SK-N-DZ (cell line): ENCODE results near the gene HPDL.

ENCODE experiments used
- DNase-seq: peaks from one replicate; pipeline ENCODE4 v3.0.0-alpha.2; 2015; ENCODE audit warnings: low spot score

HPDL gene

DNA sequence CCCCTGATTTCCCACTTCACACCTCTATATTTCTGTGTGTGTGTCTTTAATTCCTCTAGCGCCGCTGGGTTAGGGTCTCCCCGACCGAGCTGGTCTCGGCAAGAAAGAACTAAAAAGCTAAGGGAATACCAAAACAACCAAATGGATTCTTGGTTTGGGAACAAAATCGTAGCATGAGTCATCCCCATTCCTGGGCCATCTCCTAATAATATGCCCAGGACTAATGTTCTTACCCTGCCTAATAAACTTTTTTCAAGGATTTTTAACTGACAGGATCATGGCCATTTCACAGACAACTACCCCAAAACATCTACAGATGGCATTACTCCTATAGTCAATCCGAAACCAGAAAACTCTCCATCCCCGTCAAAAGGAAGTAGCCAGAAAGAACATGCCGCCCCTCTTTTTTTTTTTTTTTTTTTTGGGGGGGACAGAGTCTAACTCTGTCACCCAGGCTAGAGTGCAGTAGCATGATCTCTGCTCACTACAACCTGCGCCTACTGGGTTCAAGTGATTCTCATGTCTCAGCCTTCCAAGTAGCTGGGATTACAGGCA, 4.1 kb upstream of the HPDL start:
- DNase-seq: no peak

DNA sequence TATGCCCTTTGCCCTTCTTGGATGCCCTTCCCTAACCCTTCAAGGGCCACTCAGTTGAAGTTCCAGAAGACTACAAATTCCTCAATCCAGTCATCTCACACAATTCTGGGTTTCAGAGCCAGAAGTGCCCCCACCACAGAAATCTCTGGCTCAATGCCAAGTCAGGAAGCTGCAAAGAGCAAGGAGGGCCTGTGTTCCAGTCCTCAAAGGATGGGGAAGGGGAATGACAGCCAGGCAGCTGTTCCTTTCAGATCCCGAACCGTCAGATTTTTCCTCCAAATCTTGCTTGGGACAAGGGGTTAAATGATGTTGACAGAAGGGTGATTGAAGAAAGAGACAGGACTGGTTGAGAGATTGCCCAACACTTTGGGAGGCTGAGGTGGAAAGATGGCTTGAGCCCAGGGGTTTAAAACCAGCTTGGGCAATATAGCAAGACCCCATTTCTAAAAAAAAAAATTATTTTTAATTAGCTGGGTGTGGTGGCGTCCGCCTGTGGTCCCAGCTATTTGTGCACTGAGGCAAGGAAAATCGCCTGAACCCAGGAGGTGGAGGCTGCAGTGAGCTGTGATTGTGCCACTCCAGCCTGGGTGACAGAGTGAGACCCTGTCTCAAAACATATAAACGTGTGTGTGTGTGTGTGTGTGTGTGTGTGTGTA, 716 bp upstream of the HPDL start:
- DNase-seq: peak; percentile 25

DNA sequence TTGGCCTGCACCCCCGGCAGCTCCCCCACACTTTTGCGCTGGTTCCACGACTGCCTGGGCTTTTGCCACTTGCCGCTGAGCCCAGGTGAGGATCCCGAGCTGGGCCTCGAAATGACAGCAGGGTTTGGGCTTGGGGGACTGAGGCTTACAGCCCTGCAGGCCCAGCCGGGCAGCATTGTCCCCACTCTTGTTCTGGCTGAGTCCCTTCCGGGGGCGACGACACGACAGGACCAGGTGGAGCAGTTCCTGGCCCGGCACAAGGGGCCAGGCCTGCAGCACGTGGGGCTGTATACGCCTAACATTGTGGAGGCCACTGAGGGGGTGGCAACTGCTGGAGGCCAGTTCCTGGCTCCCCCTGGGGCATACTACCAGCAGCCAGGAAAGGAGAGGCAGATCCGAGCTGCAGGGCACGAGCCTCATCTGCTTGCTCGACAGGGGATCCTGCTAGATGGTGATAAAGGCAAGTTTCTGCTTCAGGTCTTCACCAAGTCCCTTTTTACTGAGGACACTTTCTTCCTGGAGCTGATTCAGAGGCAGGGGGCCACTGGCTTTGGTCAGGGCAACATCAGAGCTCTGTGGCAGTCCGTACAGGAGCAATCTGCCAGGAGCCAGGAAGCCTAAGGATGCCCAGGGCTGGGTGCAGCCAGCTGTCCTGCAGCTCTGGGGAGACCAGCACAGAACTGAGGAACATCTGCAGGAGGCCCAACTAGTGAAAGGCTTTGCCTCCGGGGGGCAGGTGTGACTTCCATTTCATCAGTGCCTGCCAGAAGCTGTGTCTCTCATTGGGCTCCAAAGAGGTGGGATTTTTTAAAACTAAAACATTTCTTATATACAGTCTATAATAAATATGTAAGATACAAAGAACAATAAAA, 1.2 kb downstream of the HPDL start:
- DNase-seq: peak; percentile 31

DNA sequence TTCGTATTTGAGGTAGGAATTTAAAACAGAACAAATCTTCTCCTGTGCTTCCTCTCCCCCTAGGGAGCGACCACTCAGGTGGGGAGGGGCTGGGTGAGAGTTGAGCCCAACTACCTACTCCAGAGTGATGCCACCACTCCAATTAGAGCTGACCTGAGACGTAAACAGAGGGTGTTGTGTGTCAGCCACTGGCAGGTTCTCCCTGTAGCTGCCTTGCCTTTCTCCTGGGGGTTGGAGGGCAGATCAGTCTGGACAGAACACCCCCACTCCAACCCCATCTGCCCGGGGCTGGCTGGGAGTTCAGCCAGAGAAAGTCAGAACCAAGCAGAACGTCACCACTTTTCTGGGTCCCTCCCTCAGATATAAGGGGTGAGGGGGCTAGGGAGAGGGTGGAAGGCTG, 2.0 kb downstream of the HPDL start:
- DNase-seq: no peak

DNA sequence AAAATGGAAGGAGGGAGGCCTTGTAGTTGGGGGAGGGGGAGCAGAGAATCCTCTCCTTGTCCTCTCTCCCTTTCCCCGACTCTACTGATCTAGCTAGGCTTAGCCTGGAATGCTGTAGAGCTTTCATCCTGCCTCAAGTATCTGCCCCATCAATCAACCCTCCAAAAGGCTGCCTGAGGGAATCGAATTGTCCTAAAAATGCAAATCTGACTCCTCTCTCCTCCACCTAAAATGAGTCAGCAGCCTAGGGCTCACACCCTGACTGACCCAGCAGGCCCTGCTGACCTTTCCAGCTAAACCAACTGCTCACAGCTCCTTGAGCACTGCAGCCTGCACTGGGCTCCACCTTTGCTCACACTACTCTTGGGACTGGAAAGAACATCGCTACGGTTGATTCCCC, 2.8 kb downstream of the HPDL start:
- DNase-seq: no peak

DNA sequence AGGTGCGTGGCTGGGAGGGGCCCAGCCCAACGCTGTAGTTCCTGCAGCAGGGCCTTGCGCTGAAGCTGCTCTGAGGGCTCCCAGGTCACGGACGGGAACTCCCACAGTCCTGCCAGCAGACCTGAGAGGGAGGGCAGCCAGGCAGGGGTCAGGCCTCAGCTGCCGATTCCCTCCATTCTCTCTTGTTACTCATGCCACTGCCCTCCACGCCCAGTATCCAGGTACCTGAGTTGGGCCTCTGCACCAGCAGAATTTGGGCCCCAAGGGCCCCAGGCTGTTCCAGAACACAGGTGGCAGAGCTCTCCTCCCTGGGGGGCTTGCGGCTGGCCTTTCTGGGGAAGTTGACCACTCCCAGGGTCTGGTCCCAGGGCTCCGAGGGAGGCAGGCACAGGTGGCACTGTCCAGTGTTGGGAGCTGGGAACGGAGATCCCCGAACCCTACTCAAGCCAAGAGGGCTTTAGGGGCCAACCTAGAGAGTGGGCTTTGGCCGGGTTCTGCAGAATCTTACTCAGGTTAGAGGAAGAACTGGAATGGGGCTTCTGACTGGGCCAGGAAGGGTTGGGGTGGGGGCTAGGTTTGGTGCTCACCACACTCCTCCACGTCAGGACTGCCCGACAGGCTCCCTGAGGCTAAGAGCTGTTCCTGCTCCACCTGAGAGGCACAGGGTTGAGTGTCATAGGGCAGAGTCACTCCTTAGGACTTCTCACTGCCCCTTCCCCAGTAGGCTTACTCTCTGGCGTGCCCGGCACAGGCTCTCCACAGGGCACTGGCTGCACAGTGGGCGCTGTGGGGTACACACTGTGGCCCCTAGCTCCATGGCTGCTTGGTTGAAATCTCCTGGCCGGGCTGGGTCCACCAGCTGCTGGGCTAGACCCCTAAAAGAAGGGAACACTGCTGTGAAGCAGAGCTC, 5.0 kb downstream of the HPDL start:
- no peak for DNase-seq

DNA sequence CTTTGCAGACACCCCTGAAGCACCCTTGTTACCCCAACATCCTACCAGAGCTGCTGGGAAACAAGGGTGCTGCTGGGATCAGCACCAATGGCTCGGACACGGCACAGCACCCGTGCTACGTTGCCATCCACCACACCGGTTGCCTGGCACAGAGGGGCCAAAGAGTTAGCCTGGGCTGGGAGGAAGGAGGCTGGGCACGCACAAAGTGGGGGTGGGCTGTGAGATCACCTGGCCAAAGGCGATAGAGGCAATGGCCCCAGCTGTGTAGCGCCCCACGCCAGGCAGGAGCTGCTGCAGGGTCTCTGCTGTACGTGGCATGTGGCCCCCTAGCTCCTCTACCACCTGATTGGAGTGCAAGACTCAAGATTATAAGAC, 5.6 kb downstream of the HPDL start:
- no peak for DNase-seq

DNA sequence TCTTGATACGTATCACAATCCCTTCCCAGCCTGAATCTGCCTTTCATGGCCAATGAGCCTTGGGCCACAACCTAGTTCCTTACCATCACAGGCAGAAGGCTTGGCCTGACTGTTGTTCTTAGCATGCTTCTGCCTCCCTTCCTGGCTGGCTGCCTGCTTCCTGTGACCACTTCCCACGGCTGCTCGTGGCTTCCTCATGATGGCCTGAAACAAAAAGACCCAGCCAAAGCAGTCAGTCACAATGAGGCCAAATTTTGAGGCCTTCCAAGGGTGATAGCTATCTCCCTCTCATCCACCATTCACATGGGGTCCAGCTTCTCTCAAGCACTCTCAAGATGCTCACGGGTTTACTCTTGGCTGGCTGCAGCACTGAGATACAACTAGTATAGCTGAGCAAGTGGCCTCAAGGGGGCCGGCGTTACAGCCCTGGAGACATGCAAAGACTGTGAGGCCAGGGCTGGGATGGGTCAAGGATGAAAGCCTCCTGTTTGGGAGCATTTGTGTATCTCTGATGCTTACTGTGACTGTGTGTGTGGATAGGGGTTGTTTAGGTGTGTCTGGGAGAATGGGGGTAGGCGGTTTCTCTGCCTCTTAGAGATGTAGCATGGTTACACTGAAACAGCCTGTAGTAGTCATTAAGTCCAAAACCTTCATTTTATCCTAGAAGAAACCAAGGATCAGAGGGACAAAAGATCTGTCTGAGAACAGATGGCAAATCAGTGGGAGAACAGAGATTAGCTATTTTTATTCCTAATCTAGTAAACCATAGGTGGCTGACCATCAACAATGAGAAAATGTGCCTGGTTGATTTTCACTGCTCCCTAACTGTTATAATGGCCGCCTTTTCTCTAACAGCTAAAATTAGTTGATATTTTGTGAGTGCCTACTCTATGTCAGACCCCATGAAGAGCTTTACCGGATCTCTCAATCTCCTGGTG, 7.9 kb downstream of the HPDL start:
- no peak for DNase-seq

DNA sequence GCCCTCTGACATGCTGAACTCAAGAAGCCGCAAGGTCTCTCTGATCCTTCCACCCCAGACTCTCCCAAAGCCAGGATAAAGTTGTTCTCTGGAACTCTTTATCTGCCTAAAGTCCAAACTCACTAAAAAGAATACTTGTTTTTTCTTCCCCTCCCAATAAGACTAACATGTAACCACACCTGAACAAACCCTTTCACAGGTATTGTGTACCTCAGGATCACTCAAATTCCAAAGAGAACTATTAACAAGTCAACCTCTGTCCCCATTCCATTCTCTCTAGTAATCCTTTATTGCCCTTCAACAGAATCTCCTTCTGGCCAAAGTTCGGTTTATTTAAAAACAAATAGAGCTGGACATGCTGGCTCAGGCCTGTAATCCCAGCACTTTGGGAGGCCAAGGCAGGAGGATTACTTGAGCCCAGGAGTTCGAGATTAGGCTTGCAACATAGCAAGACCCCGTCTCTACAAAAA, 9.2 kb downstream of the HPDL start:
- no peak for DNase-seq

DNA sequence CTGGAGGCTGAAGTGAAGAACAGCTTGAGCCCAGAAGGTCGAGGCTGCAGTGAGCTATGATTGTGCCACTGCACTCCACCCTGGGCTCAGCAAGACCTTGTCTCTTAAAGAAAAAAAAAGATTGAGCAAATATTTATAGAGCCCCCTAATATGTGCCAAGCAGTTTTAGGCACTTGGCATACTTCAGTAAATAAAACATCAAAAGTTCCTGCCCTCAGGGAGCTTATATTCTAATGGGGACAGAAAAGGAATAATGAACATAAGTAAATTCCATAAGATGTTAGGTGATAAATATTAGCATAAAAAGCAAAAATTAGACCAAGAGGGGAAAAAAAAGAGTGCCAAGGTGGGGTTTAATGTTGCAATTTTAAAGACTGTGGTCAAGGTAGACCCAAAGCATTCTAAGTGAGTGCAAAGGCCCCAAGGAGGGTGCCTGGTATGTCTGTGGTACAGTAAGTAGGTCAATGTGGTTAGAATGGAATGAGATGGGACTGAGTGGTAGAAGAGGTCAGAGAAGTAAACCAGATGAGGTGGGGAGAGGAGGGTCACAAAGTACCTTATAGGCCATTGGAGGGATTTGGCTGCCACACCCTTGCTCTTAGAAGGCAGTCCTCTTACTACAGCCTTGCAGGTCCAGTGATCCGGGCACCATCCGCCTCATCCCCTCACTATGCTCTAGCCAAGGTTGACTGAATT, 11.1 kb downstream of the HPDL start:
- no peak for DNase-seq

DNA sequence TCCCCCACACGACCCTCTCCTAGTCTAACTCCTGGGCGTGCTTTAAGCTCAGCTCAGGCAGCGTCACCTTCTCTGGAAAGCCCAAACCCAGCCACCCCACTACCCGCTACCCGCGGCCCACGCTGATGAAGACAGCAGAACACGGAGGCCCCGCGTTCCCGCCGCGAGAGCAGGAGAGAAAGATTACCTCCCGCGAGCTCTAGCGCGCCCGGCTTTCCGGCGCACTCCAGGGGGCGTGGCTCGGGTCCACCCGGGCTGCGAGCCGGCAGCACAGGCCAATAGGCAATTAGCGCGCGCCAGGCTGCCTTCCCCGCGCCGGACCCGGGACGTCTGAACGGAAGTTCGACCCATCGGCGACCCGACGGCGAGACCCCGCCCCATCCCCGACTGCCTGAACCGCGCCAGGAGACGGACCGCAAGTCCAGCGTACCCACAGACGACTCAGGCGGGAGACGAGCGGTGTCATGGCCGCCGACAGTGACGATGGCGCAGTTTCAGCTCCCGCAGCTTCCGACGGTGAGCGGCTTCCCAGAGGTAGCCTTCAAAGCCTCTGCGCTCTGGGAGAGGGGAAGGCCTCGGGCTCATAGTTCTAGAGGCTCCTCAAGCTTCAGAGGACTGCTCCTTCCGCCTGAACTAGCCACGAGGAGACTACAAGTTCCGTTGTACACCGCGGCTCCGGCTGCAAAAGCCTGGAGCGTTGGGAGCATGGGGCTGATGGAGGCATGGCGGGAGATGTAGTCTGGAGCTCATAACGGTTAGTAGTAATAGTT, 13.3 kb downstream of the HPDL start, which contains the start of the genes MUTYH and TOE1:
Gene MUTYH (minus strand): TSS at position 652 of the 770 bp plus-strand sequence. CDS start 5,935 bp downstream, outside the sequence.
Gene TOE1 (plus strand): TSS at position 382 of the 770 bp plus-strand sequence. CDS start 83 bp downstream, at position 465.
- peak; percentile 92 for DNase-seq

DNA sequence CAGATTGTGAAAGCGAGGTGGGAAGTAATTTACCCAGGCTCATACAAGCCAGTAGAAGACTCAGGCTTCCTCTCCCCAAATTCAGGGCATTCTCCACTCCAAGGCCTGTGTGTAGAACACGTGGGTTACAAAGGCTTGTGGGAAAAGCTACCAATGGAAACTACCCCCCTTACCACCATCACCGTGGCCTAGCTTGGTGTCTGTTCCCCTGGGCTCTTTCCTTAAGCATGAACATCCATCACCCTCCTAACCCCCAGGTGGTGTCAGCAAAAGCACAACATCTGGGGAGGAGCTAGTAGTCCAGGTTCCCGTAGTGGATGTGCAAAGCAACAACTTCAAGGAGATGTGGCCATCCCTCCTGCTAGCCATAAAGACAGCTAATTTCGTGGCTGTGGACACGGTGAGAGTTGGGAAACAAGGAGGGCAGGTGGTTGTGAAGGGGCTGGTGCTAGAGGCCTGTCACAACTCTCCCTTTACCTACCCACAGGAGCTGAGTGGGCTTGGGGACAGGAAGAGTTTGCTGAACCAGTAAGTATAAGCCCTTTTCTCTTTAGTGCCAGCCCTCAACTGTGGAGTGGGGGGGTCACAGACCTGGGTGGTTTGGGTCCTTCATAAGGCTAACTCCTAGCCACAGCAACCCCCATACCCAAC, 14.2 kb downstream of the HPDL start:
- DNase-seq: peak; percentile 45

DNA sequence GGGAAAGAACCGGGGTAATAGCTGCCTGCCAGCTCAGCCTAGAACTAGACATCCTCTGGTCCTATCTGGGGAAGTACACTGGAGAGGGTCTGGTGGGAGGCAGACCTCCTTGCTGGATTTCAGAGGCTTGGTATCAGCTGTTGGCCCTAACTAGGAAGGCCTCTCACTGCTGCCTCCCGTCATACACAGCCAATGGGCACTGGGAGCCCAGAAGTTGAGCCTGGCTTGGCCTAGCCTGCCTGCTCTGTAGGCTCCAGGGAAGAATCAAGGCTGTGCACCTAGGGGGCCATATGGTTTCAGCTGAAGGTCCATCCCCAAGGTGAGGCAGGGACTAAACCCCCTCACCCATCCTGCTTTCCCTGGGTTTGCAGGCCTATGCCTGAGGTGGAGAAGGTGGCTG, 17.8 kb downstream of the HPDL start:
- no peak for DNase-seq

DNA sequence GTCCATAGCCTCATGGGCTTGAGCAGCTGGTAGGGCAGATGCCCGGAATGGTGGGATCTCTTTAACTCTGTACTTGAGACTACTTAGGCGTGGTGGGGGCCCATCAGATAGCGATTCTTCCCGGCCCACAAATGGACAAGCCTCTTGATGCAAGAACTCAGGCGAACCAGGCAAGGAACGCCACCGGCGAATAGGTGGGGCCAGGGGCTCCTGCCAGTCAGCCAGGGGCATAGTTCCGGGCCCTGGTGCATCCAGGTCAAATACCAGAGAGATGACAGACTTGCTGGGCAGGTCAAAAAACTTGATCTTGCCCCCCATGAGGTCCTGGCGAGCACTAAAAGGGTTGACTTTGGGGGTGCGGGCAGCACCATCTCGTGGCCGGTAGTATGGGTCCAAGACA, 18.3 kb downstream of the HPDL start:
- DNase-seq: no peak

DNA sequence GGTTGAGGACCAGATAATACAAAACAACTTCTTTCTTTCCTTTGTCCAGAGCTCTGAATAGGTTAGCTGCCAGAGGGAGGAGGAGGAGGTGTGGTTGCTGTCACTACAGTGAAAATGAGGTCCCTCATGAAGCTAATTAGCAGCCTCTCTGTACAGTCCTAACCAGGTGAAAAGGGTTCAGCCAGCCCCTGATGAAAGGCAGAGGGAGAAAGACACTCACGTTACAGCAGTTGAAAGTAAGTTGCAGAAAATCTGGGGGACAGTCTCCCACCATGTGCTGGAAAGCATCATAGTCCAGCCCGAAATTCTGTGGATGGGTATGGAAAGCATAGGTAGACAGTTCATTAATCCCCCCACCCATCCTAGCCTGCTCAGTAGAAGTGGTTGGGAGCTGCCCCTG, 19.8 kb downstream of the HPDL start:
- no peak for DNase-seq

DNA sequence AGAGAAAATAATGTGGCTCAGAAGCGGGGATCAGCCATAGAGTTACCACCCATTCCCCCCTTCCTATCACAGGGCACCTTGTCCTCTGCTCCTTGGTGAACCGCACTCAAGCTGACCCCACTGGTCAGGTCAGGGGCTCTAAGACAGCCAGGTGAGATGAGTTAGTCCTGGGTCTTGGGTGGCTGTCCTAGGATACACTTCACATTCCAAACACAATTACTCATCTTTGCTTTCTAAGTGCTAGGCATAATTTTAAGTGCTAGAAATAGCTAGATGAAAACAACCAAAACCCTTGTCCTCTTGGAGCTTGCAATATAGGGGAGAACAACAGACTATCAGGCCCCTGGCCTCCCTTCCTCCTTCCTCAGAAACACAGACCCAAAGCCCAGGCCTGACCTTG, 21.3 kb downstream of the HPDL start:
- no peak for DNase-seq

DNA sequence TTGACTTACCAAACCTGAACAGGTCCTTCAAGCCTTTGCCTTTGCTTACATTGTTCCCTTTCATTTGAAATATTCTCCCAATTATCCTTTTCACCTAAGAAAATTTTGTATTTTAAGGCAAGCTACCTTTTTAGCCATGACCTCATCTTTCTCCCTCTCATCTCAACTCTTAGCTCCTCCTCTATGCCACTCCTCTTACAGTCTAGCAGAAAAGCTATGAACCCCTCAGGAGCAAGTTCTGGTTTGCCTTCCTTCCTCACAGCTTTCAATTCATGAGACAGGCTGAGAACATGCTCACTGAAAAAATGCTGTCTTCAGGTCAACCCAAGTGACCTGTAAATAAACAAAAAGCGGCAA, 21.9 kb downstream of the HPDL start:
- no peak for DNase-seq

DNA sequence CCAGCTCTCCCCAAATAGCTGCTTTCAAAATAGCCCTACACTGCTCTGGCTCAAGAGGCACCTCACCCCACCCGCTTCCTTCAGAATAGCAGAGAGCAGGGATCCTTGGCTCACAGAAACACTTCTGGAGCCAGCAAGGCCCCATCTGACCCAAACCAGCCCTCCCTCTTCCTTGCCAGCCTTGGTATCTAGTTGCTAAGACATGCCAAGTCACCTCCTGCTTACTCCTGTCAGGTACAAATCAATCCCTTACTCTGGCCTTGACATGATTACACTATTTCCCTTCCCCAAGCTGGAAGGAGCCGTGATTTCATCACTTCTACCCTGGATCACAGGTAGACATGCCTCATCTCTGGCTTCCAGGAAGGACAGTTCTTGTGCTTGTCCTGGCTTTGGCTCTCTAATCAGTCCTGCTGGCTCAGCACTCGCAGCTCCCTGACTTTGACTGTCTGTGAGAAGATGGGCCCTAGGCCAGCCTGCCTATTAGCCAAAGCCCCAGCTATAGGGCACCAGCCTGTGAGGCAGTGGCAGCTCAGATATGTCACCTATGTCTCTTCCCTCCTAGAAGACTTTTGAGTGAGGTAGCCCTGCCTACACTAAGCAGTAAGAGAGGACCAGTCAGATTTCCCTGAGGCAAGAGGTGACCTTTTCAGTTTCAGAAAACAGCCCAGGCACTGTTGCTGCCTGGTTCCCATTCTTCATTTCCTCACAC, 22.4 kb downstream of the HPDL start:
- no peak for DNase-seq
